IMR-90 (cell line): ENCODE results near the gene FOLR2. TPM values are rescaled to one million over a fixed set of nuclear protein-coding genes. Genes with fewer than 3 reads are reported as not detected.

Experiments used
- ATAC-seq: fragments of 200-7000 bp; cut with Tn5 transposase; 2 replicates; pipeline ENCODE4 v1.9.1; 2020; ENCODE audit warnings: low read depth, mild to moderate bottlenecking, moderate library complexity
- BruUV-seq: library from RNA; stranded (reverse); fragments of 400-500 nt; replicated peaks from 2 replicates; lab custom pipeline; 2021; lab: Mats Ljungman, UMichigan
- CTCF ChIA-PET: fragments of 300-600 bp; formaldehyde crosslinking; extraction: SDS; loops from one replicate; lab custom pipeline; 2021; ENCODE audit warnings: antibody characterized with exemption; lab: Yijun Ruan, JAX
- POLR2A ChIA-PET: fragments of 300-600 bp; sonication (Branson Sonifier 250); formaldehyde crosslinking; loops from one replicate; lab custom pipeline; 2022; ENCODE audit warnings: antibody characterized with exemption; ENCODE audit not compliant: unreplicated experiment; lab: Charles Lee
- DNase-seq: peaks from one replicate; pipeline ENCODE4 v3.0.0; 2013
- H2AFZ ChIP-seq: replicated peaks from 2 replicates; pipeline ENCODE3; 2013; ENCODE audit warnings: low read length, mild to moderate bottlenecking; ENCODE audit not compliant: poor library complexity
- H2AK5ac ChIP-seq: 2 replicates; pipeline ENCODE4 v1.6.1; 2013; ENCODE audit warnings: low read depth, low read length, inconsistent platforms
- H2AK9ac ChIP-seq: replicated peaks from 2 replicates; pipeline ENCODE3; 2013; ENCODE audit warnings: mild to moderate bottlenecking, low read depth, low read length, moderate library complexity; ENCODE audit not compliant: poor library complexity
- H2BK120ac ChIP-seq: 2 replicates; pipeline ENCODE4 v1.6.1; 2013; ENCODE audit warnings: low read depth, low read length, inconsistent platforms
- H2BK15ac ChIP-seq: 3 replicates; pipeline ENCODE4 v1.6.1; 2013; ENCODE audit warnings: low read depth, low read length, inconsistent platforms
- H2BK20ac ChIP-seq: 2 replicates; pipeline ENCODE4 v1.6.1; 2013; ENCODE audit warnings: low read depth, mild to moderate bottlenecking, inconsistent platforms, low read length, moderate library complexity
- H2BK5ac ChIP-seq: 2 replicates; pipeline ENCODE4 v1.6.1; 2013; ENCODE audit warnings: mild to moderate bottlenecking, low read depth, low read length, inconsistent platforms; ENCODE audit not compliant: poor library complexity, severe bottlenecking
- H3K14ac ChIP-seq: replicated peaks from 2 replicates; pipeline ENCODE4 v1.6.1; 2013; ENCODE audit warnings: low read depth, low read length, inconsistent platforms
- H3K18ac ChIP-seq: 2 replicates; pipeline ENCODE4 v1.6.1; 2013; ENCODE audit warnings: low read depth, low read length, control low read depth
- H3K23ac ChIP-seq: 2 replicates; pipeline ENCODE4 v1.6.1; 2013; ENCODE audit warnings: low read depth, low read length, inconsistent platforms
- H3K27ac ChIP-seq: 2 replicates; pipeline ENCODE4 v1.5.1; 2013; ENCODE audit warnings: mild to moderate bottlenecking, control low read depth, low read length; ENCODE audit not compliant: insufficient read depth
- H3K27me3 ChIP-seq: 2 replicates; pipeline ENCODE4 v1.6.1; 2013; ENCODE audit warnings: low read length; ENCODE audit not compliant: control insufficient read depth, insufficient read depth
- H3K36me3 ChIP-seq: 2 replicates; pipeline ENCODE4 v1.6.1; 2013; ENCODE audit warnings: low read length, mixed read lengths; ENCODE audit not compliant: control insufficient read depth, insufficient read depth
- H3K4ac ChIP-seq: 2 replicates; pipeline ENCODE4 v1.6.1; 2013; ENCODE audit warnings: low read depth, low read length, inconsistent platforms
- H3K4me1 ChIP-seq: 2 replicates; pipeline ENCODE4 v1.6.1; 2013; ENCODE audit warnings: low read length, mixed read lengths; ENCODE audit not compliant: control insufficient read depth, insufficient read depth
- H3K4me2 ChIP-seq: 2 replicates; pipeline ENCODE4 v1.6.1; 2013; ENCODE audit warnings: low read depth, mild to moderate bottlenecking, control low read depth, low read length, moderate library complexity
- H3K4me3 ChIP-seq: 2 replicates; pipeline ENCODE4 v1.5.1; 2013; ENCODE audit warnings: low read depth, mild to moderate bottlenecking, control low read depth, low read length, moderate library complexity; ENCODE audit not compliant: insufficient read depth
- H3K56ac ChIP-seq: 2 replicates; pipeline ENCODE4 v1.6.1; 2013; ENCODE audit warnings: low read length, inconsistent platforms; ENCODE audit not compliant: insufficient read depth; ENCODE audit errors: extremely low read depth
- H3K79me1 ChIP-seq, 2 experiments: 2 replicates each; pipeline ENCODE4 v1.6.1; 2013; ENCODE audit warnings: low read length in 2 of 2, inconsistent platforms in 1 of 2, low read depth in 1 of 2
- H3K9ac ChIP-seq: 2 replicates; pipeline ENCODE4 v1.6.1; 2013; ENCODE audit warnings: low read depth, low read length, control low read depth
- H3K9me1 ChIP-seq: 2 replicates; pipeline ENCODE4 v1.6.1; 2013; ENCODE audit warnings: low read length, inconsistent platforms; ENCODE audit not compliant: insufficient read depth
- H3K9me3 ChIP-seq: 2 replicates; pipeline ENCODE4 v1.6.1; 2013; ENCODE audit warnings: low read length; ENCODE audit not compliant: control insufficient read depth, insufficient read depth
- H4K20me1 ChIP-seq: 2 replicates; pipeline ENCODE4 v1.6.1; 2013; ENCODE audit warnings: low read length, inconsistent platforms; ENCODE audit not compliant: insufficient read depth
- H4K5ac ChIP-seq: 2 replicates; pipeline ENCODE4 v1.6.1; 2013; ENCODE audit warnings: mild to moderate bottlenecking, low read depth, low read length, control low read depth
- H4K8ac ChIP-seq, 2 experiments: 2 replicates each; pipeline ENCODE4 v1.6.1; 2013; ENCODE audit warnings: low read depth in 2 of 2, low read length in 2 of 2, control low read depth in 1 of 2, inconsistent platforms in 1 of 2
- H4K91ac ChIP-seq: 2 replicates; pipeline ENCODE4 v1.6.1; 2013; ENCODE audit warnings: low read depth, low read length, inconsistent platforms; ENCODE audit not compliant: insufficient read depth
- MAFK ChIP-seq: IDR thresholded peaks from 2 replicates; pipeline ENCODE4 v1.6.1; 2012; ENCODE audit warnings: low read depth, low read length, improper control_type of control experiment
- MAZ ChIP-seq: IDR thresholded peaks from 2 replicates; pipeline ENCODE4 v1.6.1; 2012; ENCODE audit warnings: low read depth, mild to moderate bottlenecking, low read length, improper control_type of control experiment, moderate library complexity, borderline replicate concordance
- MXI1 ChIP-seq: IDR thresholded peaks from 2 replicates; pipeline ENCODE4 v1.6.1; 2012; ENCODE audit warnings: low read depth, mild to moderate bottlenecking, low read length, moderate library complexity, borderline replicate concordance
- RAD21 ChIP-seq: IDR thresholded peaks from 2 replicates; pipeline ENCODE4 v1.6.1; 2012; ENCODE audit warnings: low read length, improper control_type of control experiment
- SMC3 ChIP-seq: fragments of 150-350 bp; IDR thresholded peaks from 2 replicates; pipeline ENCODE4 v1.6.1; 2016; ENCODE audit warnings: low read depth, mild to moderate bottlenecking, antibody characterized with exemption, low read length, moderate library complexity
- WGBS, 2 experiments: methylation state at CpG; one replicate each; pipeline versions ENCODE4 v1.1.5 to v1.1.7; 2013; ENCODE audit warnings: missing lambda C conversion rate in 2 of 2; ENCODE audit not compliant: insufficient read length in 1 of 2; ENCODE audit errors: extremely low coverage in 2 of 2; 5-methylcytosine and 5-hydroxymethylcytosine counted together
- dilution Hi-C: fragments of 300-500 bp; cut with HindIII; formaldehyde crosslinking; loops from one replicate; pipeline ENCODE4 v1.14.3; 2018; ENCODE audit warnings: low sequenced_read_pairs; ENCODE audit not compliant: unreplicated experiment
- in situ Hi-C: fragments of 300-500 bp; cut with MboI; formaldehyde crosslinking; loops from 3 replicates; pipeline ENCODE4 v1.14.3; 2019; ENCODE audit warnings: low sequenced_read_pairs, inconsistent platforms, mixed read lengths
- intact Hi-C: fragments of 100-400 bp; cut with micrococcal nuclease; formaldehyde crosslinking; loops from 2 replicates; pipeline ENCODE4 v1.10.0; 2022
- polyA plus RNA-seq, 3 experiments: library from polyadenylated mRNA; depleted of rRNA; stranded (reverse); fragments of >200 nt; gene quantifications; 2 replicates each; pipeline ENCODE4 v1.2.3, GENCODE V29; 2012; ENCODE audit warnings: low replicate concordance in 1 of 3
- total RNA-seq: library from RNA; depleted of rRNA; stranded (reverse); fragments of >200 nt; gene quantifications from 2 replicates; pipeline ENCODE4 v1.2.3, GENCODE V29; 2012
- TF ChIP-seq, protein P1 (sequence below): conservative IDR thresholded peaks from 2 replicates; pipeline ENCODE4 v1.5.1; 2012; ENCODE audit warnings: mild to moderate bottlenecking, low read depth, low read length, improper control_type of control experiment

FOLR2 gene
- total and polyA plus RNA-seq, 2 of the 4 experiments (the other 2 are of a cell fraction), result not detected

DNA sequence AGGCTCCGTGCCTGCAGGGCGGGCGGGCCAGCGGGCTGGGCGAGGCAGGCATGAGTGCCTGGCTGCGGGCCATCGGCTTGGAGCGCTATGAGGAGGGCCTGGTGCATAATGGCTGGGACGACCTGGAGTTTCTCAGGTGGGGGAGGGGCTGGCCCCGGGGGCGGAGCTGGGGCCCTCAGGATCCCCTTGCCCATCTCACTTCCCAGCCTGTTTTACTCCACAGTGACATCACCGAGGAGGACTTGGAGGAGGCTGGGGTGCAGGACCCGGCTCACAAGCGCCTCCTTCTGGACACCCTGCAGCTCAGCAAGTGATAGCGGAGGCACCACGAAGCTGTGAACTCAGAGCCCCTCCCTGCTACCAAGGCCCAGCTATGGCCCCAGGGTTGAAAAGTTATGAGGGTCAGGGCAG lies 21.5 kb downstream of the FOLR2 start:
- Histone ChIP-seq H2AK9ac (no peak overlapping the region), H3K4me3 (no peak overlapping the region), H2BK20ac (no peak overlapping the region), H2AK5ac (no peak overlapping the region), H3K4me2 (no peak overlapping the region), H3K4ac (no peak overlapping the region), H3K23ac (no peak overlapping the region), H2BK15ac (no peak overlapping the region), H3K36me3 (peaks cover 46% of the 10 kb centered on the region), H3K14ac (no peak overlapping the region), H4K91ac (no peak overlapping the region), H3K9me3 (no peaks in the 10 kb centered on the region; the same call in 1 of the 2 replicates), H4K8ac (no peak overlapping the region), H3K9me1 (no peaks in the 10 kb centered on the region), H3K79me1 (peaks cover under 1 to 9% of the 10 kb centered on the region in 2 experiments; a peak in 2 of 4 replicates), H3K56ac (no peak overlapping the region), H4K5ac (no peak overlapping the region), H2BK5ac (no peak overlapping the region), H2AFZ (peak overlapping the region; percentile 79), H3K18ac (no peak overlapping the region), H2BK120ac (no peak overlapping the region), H3K9ac (no peak overlapping the region), H4K20me1 (peaks cover 45% of the 10 kb centered on the region), H3K27ac (no peak overlapping the region), H3K27me3 (peaks cover 28% of the 10 kb centered on the region), H3K4me1 (peaks cover 2% of the 10 kb centered on the region; the same call in 1 of the 2 replicates)
- dilution Hi-C loops, result no loop called here
- in situ Hi-C loops, result loop anchor here (5.0 kb wide), 1 partner anchor 211 kb away; no protein-coding TSS in a partner anchor
- peak; percentile 67 for DNase-seq
- TF ChIP-seq RAD21 (peak; percentile 71), MAFK (no peak), SMC3 (peak; percentile 76), MAZ (peak; percentile 57; the same call in 1 of the 2 replicates), MXI1 (no peak)
- TF ChIP-seq, protein P1, sequence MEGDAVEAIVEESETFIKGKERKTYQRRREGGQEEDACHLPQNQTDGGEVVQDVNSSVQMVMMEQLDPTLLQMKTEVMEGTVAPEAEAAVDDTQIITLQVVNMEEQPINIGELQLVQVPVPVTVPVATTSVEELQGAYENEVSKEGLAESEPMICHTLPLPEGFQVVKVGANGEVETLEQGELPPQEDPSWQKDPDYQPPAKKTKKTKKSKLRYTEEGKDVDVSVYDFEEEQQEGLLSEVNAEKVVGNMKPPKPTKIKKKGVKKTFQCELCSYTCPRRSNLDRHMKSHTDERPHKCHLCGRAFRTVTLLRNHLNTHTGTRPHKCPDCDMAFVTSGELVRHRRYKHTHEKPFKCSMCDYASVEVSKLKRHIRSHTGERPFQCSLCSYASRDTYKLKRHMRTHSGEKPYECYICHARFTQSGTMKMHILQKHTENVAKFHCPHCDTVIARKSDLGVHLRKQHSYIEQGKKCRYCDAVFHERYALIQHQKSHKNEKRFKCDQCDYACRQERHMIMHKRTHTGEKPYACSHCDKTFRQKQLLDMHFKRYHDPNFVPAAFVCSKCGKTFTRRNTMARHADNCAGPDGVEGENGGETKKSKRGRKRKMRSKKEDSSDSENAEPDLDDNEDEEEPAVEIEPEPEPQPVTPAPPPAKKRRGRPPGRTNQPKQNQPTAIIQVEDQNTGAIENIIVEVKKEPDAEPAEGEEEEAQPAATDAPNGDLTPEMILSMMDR, result peak; percentile 66
- POLR2A ChIA-PET, result no interaction called here
- intact Hi-C loops, result loop anchor here (1.0 to 2.0 kb wide), 4 partner anchors 115 to 213 kb away; no protein-coding TSS in a partner anchor
- no TSS peak for BruUV-seq
- WGBS, 2 experiments, result 57% methylated on average over 5 of the region's 16 CpGs; no CpG with 5 or more reads in 1 of the 2 experiments
- CTCF ChIA-PET, result interaction anchor here (0.5 to 0.6 kb wide), 3 partner anchors 40 to 210 kb away, joined by 3 to 4 read pairs (median 4); no protein-coding TSS in a partner anchor
- peak; percentile 50 for ATAC-seq
